Suprapubic skin (tissue), 4 donors: ENCODE data around the gene UGT2B11. TPM values are rescaled to one million over a fixed set of nuclear protein-coding genes. Genes with fewer than 3 reads are reported as not detected.
"Not testable (repeated sequence)": the region's sequence is repeated elsewhere in the genome, so short reads cannot be mapped to it uniquely, and the experiment has no call there.

Source experiments
- DNase-seq, 2 donors: peaks; one replicate each; pipeline ENCODE4 v3.0.0-alpha.2; 2019; ENCODE audit warnings: low spot score in 2 of 2
- H3K27ac ChIP-seq: fragments of 200-600 bp; sonication (generic); one replicate; pipeline ENCODE4 v1.5.1; 2019
- H3K27me3 ChIP-seq: fragments of 200-600 bp; sonication (generic); one replicate; pipeline ENCODE4 v1.5.1; 2019
- H3K36me3 ChIP-seq: fragments of 200-600 bp; sonication (generic); one replicate; pipeline ENCODE4 v1.5.1; 2019
- H3K4me1 ChIP-seq: fragments of 200-600 bp; sonication (generic); one replicate; pipeline ENCODE4 v1.5.1; 2019
- H3K4me3 ChIP-seq: fragments of 200-600 bp; sonication (generic); one replicate; pipeline ENCODE4 v1.5.1; 2019; ENCODE audit warnings: mild to moderate bottlenecking
- H3K9me3 ChIP-seq: fragments of 200-600 bp; sonication (generic); one replicate; pipeline ENCODE4 v1.5.1; 2019
- EP300 ChIP-seq: sonication (generic); formaldehyde crosslinking; IDR thresholded peaks from one replicate; pipeline ENCODE4 v1.6.1; 2017; ENCODE audit warnings: antibody characterized with exemption
- POLR2A ChIP-seq, 2 donors: fragments of 450-650 bp; IDR thresholded peaks; one replicate each; pipeline ENCODE4 v1.6.1; 2017; ENCODE audit warnings: antibody characterized with exemption in 2 of 2, mild to moderate bottlenecking in 2 of 2, moderate library complexity in 2 of 2
- POLR2AphosphoS5 ChIP-seq, 3 donors: sonication (generic); formaldehyde crosslinking; IDR thresholded peaks; one replicate each; pipeline ENCODE4 v1.6.1; 2017; ENCODE audit warnings: antibody characterized with exemption in 3 of 3
- WGBS: methylation state at CpG from one replicate; pipeline ENCODE4 v1.1.5; 2018; 5-methylcytosine and 5-hydroxymethylcytosine counted together
- total RNA-seq, 4 donors: library from RNA; depleted of rRNA; stranded (reverse); fragments of >200 nt; gene quantifications; one replicate each; pipeline ENCODE4 v1.1.0, GENCODE V29; 2016
- TF ChIP-seq, protein P1 (sequence below), 2 donors: fragments of 200-600 bp in 1 of 2; fragments of 450-650 bp in 1 of 2; sonication (generic) in 1 of 2; IDR thresholded peaks; one replicate each; pipeline ENCODE4 v1.5.1; 2016 to 2019; ENCODE audit warnings: antibody characterized with exemption in 2 of 2, mild to moderate bottlenecking in 1 of 2, moderate library complexity in 1 of 2

The UGT2B11 gene
- total RNA-seq, 4 donors from 2014 or later: 0.49 to 2.4 (median 1.9) TPM; not detected in 1

DNA sequence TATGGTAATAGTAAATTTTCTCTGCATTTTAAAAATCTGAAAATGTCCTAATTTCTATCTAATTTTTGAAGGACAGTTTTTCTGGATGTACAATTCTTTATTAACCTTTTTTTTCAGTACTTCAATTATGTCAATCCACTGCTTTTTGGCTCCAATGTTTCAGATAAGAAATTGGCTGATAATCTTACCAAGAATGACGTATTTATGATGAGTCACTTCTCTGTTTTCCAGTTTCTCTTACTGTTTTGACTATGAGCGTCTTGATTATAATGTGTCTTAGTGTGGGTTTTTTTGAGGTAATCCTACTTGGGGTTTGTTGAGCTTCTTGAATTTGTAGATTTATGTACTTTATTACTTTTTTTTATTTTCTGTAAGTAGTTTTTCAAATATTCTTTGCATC lies 47.2 kb downstream of the UGT2B11 start:
- H3K4me3 ChIP-seq: no peak overlapping the region
- no peak for DNase-seq
- no peaks in the 10 kb centered on the region for H3K9me3 ChIP-seq
- 82% methylated on average over 2 of the region's 2 CpGs for WGBS
- no peaks in the 10 kb centered on the region for H3K36me3 ChIP-seq
- H3K4me1 ChIP-seq: no peaks in the 10 kb centered on the region
- TF ChIP-seq POLR2A (IDR thresholded peaks at IDR 0.05) (no peak), EP300 (no peak), POLR2AphosphoS5 (IDR thresholded peaks at IDR 0.05) (no peak)
- TF ChIP-seq, protein P1, sequence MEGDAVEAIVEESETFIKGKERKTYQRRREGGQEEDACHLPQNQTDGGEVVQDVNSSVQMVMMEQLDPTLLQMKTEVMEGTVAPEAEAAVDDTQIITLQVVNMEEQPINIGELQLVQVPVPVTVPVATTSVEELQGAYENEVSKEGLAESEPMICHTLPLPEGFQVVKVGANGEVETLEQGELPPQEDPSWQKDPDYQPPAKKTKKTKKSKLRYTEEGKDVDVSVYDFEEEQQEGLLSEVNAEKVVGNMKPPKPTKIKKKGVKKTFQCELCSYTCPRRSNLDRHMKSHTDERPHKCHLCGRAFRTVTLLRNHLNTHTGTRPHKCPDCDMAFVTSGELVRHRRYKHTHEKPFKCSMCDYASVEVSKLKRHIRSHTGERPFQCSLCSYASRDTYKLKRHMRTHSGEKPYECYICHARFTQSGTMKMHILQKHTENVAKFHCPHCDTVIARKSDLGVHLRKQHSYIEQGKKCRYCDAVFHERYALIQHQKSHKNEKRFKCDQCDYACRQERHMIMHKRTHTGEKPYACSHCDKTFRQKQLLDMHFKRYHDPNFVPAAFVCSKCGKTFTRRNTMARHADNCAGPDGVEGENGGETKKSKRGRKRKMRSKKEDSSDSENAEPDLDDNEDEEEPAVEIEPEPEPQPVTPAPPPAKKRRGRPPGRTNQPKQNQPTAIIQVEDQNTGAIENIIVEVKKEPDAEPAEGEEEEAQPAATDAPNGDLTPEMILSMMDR (IDR thresholded peaks at IDR 0.05): no peak
- H3K27me3 ChIP-seq: no peaks in the 10 kb centered on the region
- H3K27ac ChIP-seq: no peak overlapping the region

DNA sequence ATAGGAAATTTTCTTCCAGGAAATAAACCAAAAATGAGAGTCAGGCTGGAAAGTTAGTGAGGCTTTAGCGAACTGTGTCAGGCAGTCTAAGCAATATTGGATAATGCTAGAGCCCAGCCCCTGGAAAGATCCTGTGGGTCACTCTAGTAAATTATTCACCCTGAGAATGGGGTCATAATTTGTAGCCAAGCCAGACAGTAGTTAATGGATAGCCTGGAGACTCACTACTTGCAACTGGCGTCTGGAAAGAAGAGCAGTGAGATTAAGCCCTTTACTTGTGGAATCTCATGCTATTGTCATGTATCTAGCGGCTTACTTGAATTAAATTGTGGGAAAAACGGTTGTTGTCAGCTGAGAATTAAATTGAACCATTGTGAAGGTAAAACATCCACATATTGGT lies 48.2 kb downstream of the UGT2B11 start:
- 70% methylated on average over 4 of the region's 4 CpGs for WGBS
- H3K4me3 ChIP-seq, H3K9me3 ChIP-seq, H3K36me3 ChIP-seq, DNase-seq, H3K27me3 ChIP-seq, H3K27ac ChIP-seq, H3K4me1 ChIP-seq: not testable (repeated sequence)

DNA sequence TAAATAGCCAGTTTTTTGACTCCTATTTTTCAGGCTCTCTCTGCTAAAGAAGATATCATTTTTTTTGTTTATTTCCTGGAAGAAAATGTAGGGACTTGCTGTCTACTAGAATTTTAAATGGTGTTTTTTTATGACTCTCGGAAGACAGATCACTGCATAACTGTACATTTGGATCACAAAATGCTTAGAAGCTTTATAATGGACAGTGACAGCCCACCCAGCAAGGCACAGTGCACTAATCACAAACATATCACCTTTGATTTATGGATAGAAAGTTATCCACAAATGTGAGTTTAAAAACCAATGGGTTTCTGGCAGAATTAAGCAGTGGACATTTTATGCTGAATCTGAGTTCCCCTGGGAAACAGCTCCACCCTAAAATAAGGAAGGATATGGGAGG lies 48.8 kb downstream of the UGT2B11 start:
- not testable (repeated sequence) for H3K9me3 ChIP-seq, H3K4me1 ChIP-seq, DNase-seq, H3K4me3 ChIP-seq, H3K27me3 ChIP-seq, H3K36me3 ChIP-seq, H3K27ac ChIP-seq
- 66% methylated on average over 1 of the region's 1 CpG for WGBS

DNA sequence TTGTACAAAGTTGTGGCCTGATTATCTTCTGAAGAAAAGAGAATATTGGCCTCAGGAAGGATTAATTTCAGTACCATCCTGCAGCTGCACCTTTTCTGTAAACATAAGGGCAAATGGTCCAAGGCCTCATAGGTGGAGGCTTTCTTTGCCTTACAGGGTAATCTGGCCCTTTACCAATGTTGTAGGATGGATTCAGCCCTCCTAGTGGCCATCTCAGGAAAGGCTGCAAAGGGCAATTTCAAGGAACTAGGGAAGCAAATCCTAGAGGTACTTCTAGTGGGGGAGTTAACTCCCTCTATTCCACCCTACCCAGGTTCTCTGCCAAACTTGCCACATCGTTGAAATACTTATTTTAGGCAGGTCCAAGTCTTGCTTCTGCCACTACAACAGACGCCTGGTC lies 57.6 kb downstream of the UGT2B11 start:
- 85% methylated on average over 2 of the region's 2 CpGs for WGBS
- Histone ChIP-seq H3K36me3 (no peaks in the 10 kb centered on the region), H3K4me3 (no peak overlapping the region), H3K4me1 (no peaks in the 10 kb centered on the region), H3K27me3 (no peaks in the 10 kb centered on the region), H3K9me3 (no peaks in the 10 kb centered on the region), H3K27ac (no peak overlapping the region)
- DNase-seq: no peak
- TF ChIP-seq POLR2A (IDR thresholded peaks at IDR 0.05) (no peak), EP300 (no peak), POLR2AphosphoS5 (IDR thresholded peaks at IDR 0.05) (no peak)
- TF ChIP-seq, protein P1 (IDR thresholded peaks at IDR 0.05): no peak

DNA sequence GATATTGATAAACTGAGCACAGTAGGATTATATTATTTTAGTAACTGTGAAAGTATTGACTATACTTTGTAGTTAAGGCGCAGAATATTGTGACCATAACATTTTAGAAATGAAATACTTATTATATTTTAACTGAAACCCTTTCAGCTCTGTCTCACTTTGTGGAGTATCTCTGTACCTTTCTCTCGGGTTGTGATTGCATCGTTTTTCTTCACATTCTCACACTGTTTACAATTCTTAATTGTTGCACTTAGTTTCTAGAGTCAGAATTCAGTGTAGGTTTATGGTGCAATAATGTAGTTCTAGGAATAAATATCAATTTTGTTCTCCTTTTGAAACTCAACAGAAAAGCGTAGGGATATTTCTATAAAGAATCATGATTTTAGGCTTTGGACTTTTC lies 60.5 kb downstream of the UGT2B11 start:
- no peak overlapping the region for H3K27ac ChIP-seq
- H3K4me3 ChIP-seq: no peak overlapping the region
- WGBS: 84% methylated on average over 4 of the region's 4 CpGs
- H3K27me3 ChIP-seq: no peaks in the 10 kb centered on the region
- H3K9me3 ChIP-seq: no peaks in the 10 kb centered on the region
- no peaks in the 10 kb centered on the region for H3K36me3 ChIP-seq
- DNase-seq: no peak
- no peaks in the 10 kb centered on the region for H3K4me1 ChIP-seq
- no peak for TF ChIP-seq EP300
- no peak for TF ChIP-seq POLR2A (IDR thresholded peaks at IDR 0.05)
- no peak for TF ChIP-seq POLR2AphosphoS5 (IDR thresholded peaks at IDR 0.05)
- TF ChIP-seq, protein P1 (IDR thresholded peaks at IDR 0.05): no peak

Other genes with a start within 250 kb of the UGT2B11 start
- gene UGT2B7, start 118.3 kb downstream of the UGT2B11 start, total RNA-seq: 1 to 10 TPM in 2 of 4 donors, under 1 TPM in 1, not detected in 1; 0.68 to 1.5 (median 1.0) TPM
- gene UGT2B28, start 65.7 kb upstream of the UGT2B11 start, total RNA-seq: under 1 TPM in 3 of 4 donors, not detected in 1; 0.30 to 0.42 (median 0.34) TPM